Stimulated activated CD8-positive, alpha-beta memory T cell treated with anti-CD3 and anti-CD28 coated beads, Interleukin-12 subunit alpha, Interleukin-12 subunit beta, amount 100 ng/mL, for 4 hours (primary cell): ENCODE measurements around the gene ZNF618.
"Not testable (repeated sequence)": the region's sequence is repeated elsewhere in the genome, so short reads cannot be mapped to it uniquely, and the experiment has no call there.

Experiments used
- DNase-seq: peaks from one replicate; pipeline ENCODE4 v3.0.0-alpha.2; 2020; ENCODE audit warnings: low read depth

The ZNF618 gene

DNA sequence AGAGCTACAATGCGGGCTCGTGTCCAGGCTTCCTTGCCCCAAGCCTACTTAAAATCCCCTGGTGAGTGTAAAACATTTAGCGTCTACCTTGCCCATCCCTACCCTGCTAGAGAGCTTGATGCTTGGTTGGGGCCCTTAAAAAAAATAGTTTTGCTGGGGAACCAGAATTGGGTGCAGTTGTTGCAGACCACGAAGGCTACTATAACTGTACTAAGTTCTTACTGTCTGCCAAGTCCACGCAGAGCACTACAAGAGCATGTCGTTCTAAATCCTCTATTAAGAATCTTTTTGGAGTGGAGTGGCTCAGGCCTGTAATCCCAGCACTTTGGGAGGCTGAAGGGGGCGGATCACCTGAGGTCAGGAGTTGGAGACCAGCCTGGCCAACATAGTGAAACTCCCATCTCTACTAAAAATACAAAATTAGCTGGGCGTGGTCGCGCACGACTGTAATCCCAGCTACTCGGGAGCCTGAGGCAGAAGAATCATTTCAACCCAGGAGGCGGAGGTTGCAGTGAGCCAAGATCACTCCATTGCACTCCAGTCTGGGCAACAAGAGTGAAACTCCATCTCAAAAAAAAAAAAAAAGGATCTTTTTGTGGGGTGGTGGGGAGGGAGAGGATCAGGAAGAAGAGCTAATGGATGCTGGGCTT lies 206.8 kb downstream of the ZNF618 start:
- DNase-seq, result not testable (repeated sequence)

DNA sequence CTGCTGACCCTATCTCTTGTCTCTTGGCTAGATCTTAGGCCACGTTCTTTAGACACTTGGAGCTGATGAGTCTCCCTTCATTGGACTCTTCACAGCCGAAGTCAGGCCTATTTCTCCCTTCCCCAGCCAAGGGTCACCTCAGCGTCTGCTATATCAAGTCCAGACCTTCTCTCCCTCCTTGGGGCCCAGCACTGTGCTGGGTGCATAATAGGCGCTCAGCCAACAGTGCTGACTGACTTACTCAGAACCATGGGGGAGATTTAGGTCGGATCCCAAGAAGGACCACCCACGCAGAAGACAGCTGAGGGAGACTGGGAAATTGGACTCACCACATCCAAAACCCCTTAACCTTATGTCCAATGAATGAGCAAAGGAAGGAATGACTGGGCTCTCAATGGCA lies 207.6 kb downstream of the ZNF618 start:
- DNase-seq, result no peak

DNA sequence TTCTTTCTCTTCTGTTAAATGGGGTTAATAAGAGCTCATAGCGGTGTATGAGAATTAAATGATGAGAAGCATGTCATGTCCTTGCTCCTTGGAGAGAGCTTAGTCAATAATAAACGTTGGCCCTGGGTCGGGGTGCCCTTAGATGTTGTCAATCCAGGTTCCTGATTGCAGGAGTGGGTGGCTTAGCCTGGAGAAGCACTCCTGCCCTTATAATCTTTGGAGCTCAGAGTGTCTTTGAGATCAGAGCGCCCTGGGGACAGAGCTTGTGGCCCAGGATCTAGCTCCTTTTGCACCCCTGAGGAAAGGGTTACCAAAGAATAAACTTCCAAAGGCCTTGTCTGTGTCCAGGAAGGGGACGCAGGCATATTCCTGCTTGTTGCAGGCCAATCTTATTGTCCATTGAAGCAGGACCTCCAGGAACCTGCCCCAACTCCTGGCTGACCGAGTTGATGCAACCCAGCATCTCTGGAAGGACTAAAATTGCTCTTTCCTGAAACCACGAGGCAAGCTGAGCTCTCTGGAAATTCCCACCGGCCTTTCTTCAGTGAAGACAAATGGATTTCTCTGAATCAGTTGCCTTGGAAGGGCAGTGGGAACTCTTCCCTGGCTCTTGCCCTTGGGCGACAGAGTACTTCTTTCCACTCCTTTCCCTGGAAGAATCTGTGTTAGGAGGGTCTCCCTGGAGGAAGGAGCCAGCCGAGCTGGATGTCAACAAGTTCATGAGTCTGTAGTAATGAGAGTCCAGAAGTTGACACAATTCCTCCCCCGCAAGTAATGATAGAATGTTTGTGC lies 208.4 kb downstream of the ZNF618 start:
- no peak for DNase-seq

DNA sequence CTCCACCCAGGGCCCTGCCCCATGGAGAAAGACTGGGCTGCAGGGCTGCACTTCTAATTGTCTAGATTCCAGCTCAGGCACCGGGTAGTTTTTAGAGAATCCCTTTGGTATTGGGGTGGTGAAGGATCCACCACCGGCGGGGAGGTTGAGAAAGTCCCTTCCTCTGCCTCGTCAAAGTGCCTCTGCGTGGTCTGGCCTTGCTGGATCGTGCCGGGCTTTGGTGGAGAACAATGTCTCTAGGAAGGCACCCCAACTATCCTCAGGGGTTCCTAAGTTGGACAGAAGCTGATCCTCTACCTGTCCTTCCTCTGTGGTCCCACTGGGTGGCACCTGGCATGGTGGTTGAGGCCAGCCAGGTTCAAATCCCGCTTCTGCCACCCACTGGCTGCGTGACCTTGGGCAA lies 209.3 kb downstream of the ZNF618 start:
- DNase-seq, result no peak

DNA sequence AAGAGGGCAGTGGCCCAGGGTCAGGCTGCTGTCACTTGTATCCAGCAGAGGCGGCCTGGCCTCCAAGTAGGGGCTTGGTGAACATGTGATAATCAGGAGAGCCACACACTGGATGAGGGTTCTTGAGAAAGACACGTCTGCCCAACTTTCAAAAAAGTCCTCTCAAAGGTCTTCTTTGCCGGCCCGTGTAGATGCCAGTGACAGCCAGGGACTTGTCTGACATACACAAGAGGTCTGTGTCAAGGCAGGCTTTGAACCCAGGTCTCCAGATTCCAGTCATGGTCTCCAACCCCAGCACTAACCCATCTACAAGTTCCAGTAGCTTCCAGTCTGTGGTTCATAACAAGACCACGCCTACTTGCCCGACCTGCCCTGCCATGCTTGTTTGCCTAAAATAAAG lies 209.9 kb downstream of the ZNF618 start:
- DNase-seq, result no peak

DNA sequence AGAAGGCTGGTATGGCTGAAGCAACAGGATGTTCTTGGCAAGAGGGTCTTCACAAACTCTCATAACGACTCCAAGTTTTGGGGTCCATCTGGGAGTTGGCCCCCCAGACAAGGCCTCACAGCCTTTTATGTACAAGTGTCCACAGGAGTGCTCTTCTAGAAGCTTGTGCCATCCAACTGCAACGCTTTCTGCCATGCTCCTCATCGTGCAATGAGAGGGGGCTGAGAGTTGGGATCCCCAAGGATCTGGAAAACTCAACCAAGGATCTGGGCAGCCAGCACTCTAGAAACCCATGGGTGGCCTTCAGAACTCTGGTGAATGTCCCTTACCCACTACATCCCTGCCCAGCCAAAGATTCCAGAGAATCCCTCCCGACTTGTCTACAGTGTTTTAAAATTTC lies 210.5 kb downstream of the ZNF618 start:
- DNase-seq, result no peak

DNA sequence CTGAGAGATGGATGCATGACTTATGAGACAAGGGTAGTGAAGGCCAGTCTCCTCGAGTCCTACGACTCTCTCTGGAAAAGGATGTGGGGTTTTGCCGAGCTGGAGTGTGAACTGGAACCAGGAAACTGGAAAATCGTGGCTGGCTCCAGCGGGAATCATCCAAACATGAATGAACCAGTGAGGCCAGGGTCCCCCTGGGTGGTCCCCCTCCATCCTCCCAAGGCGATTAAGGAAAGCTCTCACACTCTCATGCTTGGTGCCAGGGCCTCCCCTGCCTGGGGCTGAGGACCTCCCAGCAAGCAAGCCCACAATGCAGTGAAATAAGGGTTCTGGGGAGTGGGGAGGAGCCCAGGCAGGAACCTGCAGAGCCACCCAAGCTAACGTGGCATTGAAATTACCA lies 211.6 kb downstream of the ZNF618 start:
- DNase-seq, result no peak

DNA sequence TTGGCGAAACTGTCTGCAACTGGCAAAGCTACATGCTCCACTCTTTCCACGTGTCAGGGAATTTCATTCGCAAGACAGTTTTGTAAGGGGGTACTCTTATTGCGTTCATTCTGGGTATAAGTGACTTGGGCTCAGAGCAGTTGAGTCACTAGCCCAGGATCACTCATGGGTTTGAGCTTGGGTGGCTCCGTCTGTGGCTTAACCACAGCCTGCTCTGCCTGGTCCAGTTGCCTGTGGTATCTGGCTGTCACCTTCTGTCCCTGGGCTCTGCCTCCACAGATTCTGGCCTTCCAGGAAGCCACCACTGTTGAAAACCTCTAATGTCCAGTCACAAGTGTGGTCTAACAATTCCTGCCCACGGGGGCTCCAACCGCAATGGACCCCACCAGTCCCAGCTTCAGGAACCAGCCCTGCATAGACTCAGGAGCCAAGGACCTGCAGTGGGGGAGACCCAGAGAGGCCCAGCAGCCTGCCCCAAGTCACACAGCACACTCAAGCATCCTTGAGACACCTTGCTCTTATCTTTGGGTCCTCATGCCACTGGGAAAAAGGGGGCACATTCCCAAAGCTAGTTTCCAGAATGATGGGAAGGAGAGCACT lies 212.6 kb downstream of the ZNF618 start:
- no peak for DNase-seq

DNA sequence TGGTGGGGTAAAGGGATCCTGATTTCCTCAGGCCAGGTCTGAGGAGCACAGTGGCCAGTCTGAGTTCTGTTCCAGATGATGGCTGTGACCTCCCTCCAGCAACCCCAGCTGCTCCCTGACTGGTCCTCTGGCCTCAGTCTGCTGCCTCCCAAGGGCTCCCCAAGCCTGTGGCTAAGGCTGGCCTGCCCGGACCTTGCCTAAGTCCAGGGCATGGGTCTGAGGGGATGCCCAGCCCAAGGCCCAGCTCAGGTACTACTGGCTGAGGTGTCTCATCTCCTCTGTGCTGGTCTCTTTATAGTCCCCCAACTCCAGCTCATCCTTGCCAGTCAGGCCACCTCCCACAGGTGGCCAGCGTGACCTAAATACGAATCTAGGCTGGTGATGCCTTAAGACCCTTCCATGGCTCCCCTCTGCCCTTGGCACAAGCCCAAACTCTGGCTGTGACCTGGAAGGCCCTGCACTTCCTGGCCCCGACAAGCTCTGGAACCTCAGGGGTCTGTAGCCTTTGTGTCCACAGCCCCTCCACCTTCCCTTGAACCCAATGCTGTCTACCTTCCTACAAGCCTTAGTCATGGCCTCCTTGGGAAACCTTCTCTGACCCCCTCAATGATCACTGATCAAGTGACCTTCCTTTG lies 213.2 kb downstream of the ZNF618 start:
- DNase-seq, result no peak

DNA sequence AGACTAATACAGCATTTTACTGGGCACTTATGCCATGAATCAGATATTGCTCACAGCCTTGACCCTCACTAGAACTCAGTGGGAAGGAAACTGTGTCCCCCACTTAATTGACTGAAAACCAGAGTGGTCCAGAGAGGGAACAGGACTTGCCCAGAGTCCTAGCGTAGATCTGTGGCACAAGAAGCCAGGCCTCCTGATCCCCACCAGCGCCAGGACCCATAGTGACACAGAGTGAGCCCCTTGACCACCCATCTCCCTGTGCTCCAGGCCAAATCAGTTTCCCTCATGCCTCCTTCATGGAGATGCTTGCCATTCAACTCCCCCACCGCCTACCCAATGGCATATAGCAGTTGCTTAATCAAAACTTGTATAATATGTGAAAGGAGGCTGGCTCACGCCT lies 214.7 kb downstream of the ZNF618 start:
- DNase-seq, result no peak

DNA sequence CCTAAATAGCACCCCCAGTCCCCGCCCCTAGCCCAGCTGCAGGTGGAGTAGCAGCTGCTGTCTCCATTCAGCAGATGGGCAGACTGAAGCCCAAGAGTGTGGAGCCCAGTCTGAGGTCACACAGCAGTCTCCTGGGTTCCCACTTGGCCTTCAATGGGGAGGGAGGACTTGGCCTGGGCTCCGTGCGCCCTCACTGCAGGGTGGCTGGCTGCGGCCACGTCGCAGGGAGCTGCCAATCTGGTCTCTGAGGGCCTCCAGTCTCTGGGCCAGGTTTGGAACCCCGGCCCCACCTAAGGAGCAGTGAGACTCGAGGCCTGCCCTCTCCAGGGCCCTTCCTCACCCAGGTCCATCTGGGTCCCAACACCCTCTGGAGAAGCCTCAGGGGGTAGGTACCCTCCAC lies 215.6 kb downstream of the ZNF618 start:
- DNase-seq, result no peak

DNA sequence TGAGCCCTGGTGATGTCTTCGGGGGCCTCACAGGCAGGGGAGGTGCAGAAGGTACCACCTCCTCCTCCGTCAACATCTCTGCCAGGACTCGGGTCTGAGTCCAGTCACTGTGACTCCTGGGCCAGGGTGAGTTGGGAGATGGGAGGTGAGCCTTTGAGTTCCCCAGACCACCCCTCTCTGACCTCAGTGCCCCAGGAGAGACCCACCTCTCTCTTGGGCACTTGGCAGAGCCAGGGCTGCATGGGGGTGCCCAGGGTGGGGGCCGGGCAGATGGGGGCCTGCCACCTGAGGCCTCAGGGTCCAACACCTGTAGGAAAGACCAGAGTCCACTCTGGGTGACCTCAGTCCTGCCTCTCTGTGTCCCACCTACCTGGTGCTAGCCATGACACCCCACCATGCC lies 216.2 kb downstream of the ZNF618 start:
- DNase-seq, result no peak

DNA sequence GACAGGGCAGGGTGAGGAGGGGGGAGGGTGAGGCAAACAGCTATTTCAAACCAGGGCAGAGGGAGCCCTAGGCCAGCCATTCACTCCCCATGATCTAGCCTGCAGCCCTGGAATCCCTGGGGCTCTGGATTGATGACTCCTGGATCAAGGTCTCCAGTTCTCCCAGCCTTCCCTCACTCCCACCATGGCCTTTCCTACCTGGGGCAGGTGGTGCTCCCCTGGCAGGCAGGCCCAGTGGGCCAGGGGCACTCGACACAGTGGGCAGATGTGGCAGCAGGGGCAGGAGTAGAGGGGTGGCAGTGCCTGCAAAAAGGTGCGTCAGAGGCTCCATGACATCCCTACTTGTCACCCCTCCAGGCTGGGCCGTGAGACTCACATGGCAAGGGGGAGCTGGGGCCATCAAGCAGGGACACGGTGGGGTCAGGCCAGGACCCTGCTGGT lies 216.9 kb downstream of the ZNF618 start:
- no peak for DNase-seq

DNA sequence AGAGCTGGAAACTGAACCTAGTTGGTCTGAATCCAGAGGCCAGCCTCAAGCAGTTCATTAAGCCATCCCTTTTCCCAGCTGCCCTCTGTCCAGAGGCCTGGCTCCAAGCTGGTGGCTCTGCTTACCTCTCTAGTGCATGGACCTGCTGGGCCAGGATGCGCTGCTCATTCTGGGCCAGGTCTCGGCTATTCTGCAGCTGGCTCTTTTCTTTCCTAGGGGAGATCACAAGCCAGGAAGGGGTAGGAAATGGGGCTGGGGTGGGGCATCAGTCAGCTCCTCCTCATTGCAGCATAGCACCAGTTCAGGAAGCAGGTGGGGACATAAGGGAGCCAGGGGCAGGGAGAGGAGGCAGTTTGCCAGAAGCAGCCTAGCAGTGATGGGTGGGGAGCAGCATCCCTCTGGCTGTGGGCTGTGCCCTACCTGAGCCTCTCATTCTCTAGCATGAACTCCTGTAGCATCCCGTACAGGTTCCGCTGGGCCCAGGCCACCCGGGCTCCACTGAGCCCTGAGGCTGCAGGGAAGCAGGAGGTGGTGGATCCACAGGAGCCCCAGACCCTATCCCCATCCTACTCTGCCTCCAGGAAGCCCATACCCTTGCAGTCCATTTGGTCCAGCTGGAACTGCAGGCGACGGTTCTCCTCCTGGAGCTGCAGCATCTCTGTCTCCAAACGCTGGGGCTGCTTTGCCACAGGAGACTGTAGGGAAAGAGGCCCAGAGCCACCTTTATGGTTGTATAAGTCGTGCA lies 217.8 kb downstream of the ZNF618 start:
- no peak for DNase-seq

DNA sequence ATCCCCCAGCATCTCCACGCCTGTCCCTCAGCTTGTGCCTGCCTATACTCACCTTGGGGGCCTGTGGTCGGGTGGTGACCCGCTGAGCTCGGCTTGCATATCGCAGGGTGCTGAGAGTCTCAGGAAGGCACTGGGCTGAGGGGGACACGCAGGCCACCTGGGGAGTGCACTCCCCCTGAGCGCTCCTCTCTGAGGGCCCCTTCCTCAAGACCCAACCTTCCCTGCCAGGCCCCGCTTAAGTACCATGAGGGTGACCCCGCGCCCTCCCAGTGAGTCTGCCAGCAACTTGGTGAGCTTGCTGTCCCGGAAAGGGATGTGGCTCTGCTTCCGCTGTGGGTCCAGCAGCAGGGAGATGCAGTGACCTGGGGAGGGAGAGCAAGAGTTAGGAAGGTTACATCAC lies 218.9 kb downstream of the ZNF618 start:
- DNase-seq, result no peak

DNA sequence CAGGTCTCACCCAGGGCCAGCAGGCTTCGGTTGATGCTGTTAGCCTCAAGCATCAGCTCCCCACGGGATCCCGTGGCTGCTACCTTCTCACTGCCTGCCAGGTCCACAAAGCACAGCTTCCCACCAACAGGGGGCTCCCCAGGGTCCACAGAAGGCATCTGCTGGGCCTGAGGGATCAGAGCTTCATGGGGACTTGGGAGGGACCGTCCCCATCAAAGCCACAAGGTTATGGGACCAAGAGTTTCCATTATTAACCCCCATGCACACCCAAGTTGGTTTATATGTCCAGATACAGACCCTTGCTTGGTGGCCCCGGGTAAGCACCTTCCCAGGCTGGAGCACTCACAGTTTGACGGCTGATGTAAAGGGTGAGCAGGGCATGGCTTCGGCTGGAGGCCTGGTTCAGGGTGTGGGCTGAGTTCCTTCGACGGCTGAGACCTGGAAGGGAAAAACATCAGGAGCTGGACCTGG lies 220.0 kb downstream of the ZNF618 start:
- DNase-seq, result no peak

DNA sequence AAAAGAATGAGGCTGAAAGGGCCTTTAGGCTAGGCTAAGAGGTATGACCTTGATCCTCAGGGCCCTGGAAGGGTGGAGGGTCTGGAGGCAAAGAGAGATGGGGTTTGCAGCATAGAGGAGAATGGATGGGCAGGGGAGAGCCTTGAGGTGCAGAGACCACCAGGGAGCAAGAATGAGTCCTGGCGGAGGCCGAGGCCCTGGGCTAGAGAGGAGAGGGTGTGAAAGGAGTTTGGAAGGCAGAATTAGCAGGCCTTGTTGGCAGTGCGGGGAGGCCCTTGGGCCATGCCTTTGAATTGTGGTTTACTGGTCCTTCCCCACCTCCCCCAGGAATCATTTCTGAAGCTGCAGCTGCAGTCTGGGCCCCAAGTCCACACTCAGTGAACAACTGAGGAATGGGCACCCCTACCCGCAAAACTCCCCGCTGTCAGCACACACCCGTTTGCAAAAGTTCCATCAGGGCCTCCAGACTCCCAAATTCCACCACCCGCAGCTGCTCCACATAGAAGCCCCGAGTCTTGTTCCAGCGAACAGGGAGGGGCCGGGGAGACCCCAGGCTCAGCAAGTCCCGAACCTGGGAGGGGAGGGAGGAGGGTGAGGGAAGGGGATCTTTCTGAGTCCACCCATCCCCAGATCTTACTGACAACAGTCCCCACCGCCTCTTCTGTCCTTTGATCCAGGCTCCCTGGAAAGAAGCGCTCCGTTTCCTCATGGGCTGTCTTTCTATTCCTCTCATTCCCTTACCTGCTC lies 220.9 kb downstream of the ZNF618 start:
- DNase-seq, result no peak

DNA sequence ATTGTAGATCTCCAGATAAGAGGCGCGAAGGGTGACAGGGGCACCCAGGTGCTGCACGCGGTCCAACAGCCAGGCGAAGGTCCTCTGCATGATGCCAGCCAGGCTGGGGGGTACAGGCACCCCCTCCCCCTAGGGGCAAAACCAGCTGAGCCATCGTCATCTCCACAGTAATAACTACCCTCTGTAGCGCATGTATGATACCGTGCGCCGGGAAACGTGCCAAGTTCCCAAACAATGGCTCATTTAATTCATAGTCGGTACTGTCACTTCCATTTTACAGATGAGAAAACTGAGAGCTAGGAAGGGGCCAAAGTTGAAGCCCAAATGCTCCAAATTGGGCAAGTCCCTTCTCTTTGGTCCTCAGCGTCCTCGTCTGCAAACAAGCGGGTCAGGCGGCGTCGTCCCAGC lies 221.5 kb downstream of the ZNF618 start:
- DNase-seq, result no peak

DNA sequence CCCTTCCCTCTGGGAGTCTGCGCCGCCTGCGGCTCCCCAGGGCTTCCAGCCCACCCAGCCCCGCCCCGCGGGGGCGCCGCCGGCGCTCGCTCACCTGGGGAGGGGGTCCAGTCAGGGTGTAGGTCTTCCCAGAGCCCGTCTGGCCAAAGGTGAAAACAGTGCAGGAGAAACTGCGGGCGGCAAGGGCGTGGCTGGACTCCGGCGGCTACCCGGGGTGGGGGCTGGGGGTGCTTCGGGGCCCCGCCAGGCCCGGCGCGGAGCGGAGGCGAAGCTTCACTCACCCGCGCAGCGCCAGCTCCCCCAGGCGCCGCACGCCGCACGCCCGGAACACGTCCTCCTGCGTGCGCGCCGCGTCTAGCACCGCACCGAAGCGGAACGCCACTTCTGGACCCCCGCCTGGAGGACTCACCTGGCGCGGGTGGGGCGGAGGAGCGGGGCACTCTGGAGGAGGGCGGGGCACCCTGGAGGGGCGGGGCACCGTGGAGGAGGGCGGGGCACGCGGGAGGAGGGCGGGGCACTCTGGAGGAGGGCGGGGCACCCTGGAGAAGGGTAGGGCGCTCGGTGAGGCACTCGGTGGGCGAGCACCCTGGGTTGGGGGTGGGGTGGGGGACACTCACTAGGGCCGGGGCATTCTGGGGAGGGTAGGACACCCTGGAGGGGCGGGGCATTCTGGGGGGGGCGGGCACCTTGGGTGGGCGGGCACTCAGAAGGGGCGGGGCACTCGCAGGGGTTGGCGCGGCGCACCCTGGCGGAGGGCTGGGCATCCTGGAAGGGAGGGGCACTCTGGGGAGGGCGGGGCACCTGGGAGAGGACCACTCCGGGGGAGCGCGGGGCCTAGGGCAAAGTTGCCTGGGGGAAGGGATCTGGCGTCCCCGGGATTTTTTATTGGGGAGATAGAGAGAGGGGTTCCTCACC lies 222.2 kb downstream of the ZNF618 start:
- DNase-seq, result no peak
